ENCODE data around the gene SEMA5B. TPM values are rescaled to one million over a fixed set of nuclear protein-coding genes. Genes with fewer than 3 reads are reported as not detected.

The SEMA5B gene
- total RNA-seq, 1 experiment from 2014 or later: not detected

GRCh38 chr3:123002100-123002748, 25.3 kb downstream of the SEMA5B start:
- BruUV-seq (replicated peaks): no TSS peak
- Histone ChIP-seq H4K20me1 (ENCODE audit: insufficient read depth) (no peaks in the 10 kb centered on the region), H3K4me1 (replicated peaks; ENCODE audit: insufficient read depth) (no peaks in the 10 kb centered on the region), H3K27ac (no peak overlapping the region), H3K9me2 (ENCODE audit: insufficient read depth) (no peaks in the 10 kb centered on the region), H3F3A (ENCODE audit: insufficient read depth, low read depth) (no peaks in the 10 kb centered on the region), H3K27me3 (ENCODE audit: insufficient read depth, low read depth) (peaks cover 17% of the 10 kb centered on the region), H3K79me2 (ENCODE audit: low read depth) (no peaks in the 10 kb centered on the region), H3K4me2 (no peak overlapping the region), H3K36me3 (ENCODE audit: low read depth) (no peaks in the 10 kb centered on the region), H2AFZ (no peak overlapping the region), H3K9me3 (ENCODE audit: insufficient read depth, low read depth) (no peaks in the 10 kb centered on the region), H3K4me3 (no peak overlapping the region)
- TF ChIP-seq CTCF (conservative IDR thresholded peaks at IDR 0.05): no peak
- TF ChIP-seq EZH2 (IDR thresholded peaks at IDR 0.05; ENCODE audit: low read depth): no peak
- CTCF ChIA-PET: no interaction called here
- no peak for DNase-seq
- POLR2A ChIA-PET (ENCODE audit: unreplicated experiment): no interaction called here
- intact Hi-C loops (cut with micrococcal nuclease; ENCODE audit: unreplicated experiment): no loop called here

GRCh38 chr3:122998856-122999255, 28.7 kb downstream of the SEMA5B start:
- peaks cover 28% of the 10 kb centered on the region for H3K27me3 ChIP-seq (ENCODE audit: insufficient read depth, low read depth)
- no peaks in the 10 kb centered on the region for H3F3A ChIP-seq (ENCODE audit: insufficient read depth, low read depth)
- H3K4me3 ChIP-seq: no peak overlapping the region
- no peak overlapping the region for H3K27ac ChIP-seq
- no peaks in the 10 kb centered on the region for H3K4me1 ChIP-seq (replicated peaks; ENCODE audit: insufficient read depth)
- POLR2A ChIA-PET (ENCODE audit: unreplicated experiment): no interaction called here
- H3K9me2 ChIP-seq (ENCODE audit: insufficient read depth): no peaks in the 10 kb centered on the region
- BruUV-seq (replicated peaks): no TSS peak
- no peaks in the 10 kb centered on the region for H4K20me1 ChIP-seq (ENCODE audit: insufficient read depth)
- no peak overlapping the region for H2AFZ ChIP-seq
- intact Hi-C loops (cut with micrococcal nuclease; ENCODE audit: unreplicated experiment): no loop called here
- no peak for TF ChIP-seq EZH2 (IDR thresholded peaks at IDR 0.05; ENCODE audit: low read depth)
- TF ChIP-seq CTCF (conservative IDR thresholded peaks at IDR 0.05): no peak
- H3K79me2 ChIP-seq (ENCODE audit: low read depth): no peaks in the 10 kb centered on the region
- no peaks in the 10 kb centered on the region for H3K36me3 ChIP-seq (ENCODE audit: low read depth)
- DNase-seq: no peak
- CTCF ChIA-PET: interaction anchor here (0.6 kb wide), 1 partner anchor 29 kb away, joined by 3 read pairs; the partner anchor contains the start of gene SEMA5B
- H3K4me2 ChIP-seq: no peak overlapping the region
- H3K9me3 ChIP-seq (ENCODE audit: insufficient read depth, low read depth): no peaks in the 10 kb centered on the region

GRCh38 chr3:122998206-122998605, 29.4 kb downstream of the SEMA5B start:
- ChIA-PET CTCF (no interaction called here), POLR2A (ENCODE audit: unreplicated experiment) (no interaction called here)
- Histone ChIP-seq H3K4me2 (no peak overlapping the region), H3K4me3 (no peak overlapping the region), H3F3A (ENCODE audit: insufficient read depth, low read depth) (no peaks in the 10 kb centered on the region), H3K9me3 (ENCODE audit: insufficient read depth, low read depth) (no peaks in the 10 kb centered on the region), H4K20me1 (ENCODE audit: insufficient read depth) (no peaks in the 10 kb centered on the region), H3K9me2 (ENCODE audit: insufficient read depth) (no peaks in the 10 kb centered on the region), H3K36me3 (ENCODE audit: low read depth) (no peaks in the 10 kb centered on the region), H3K27ac (no peak overlapping the region), H3K79me2 (ENCODE audit: low read depth) (no peaks in the 10 kb centered on the region), H2AFZ (no peak overlapping the region), H3K4me1 (replicated peaks; ENCODE audit: insufficient read depth) (no peaks in the 10 kb centered on the region), H3K27me3 (ENCODE audit: insufficient read depth, low read depth) (peaks cover 33% of the 10 kb centered on the region)
- BruUV-seq (replicated peaks): no TSS peak
- intact Hi-C loops (cut with micrococcal nuclease; ENCODE audit: unreplicated experiment): no loop called here
- TF ChIP-seq EZH2 (IDR thresholded peaks at IDR 0.05; ENCODE audit: low read depth) (no peak), CTCF (conservative IDR thresholded peaks at IDR 0.05) (no peak)
- DNase-seq: no peak

Data from PC-9 (cell line).